DMS153 treated with DMSO at 0.1 percent for 48 hours (cell line): Measurements from ENCODE around the gene BMPER.
A peak's percentile ranks its signal among the peaks of the same experiment; 100 is the strongest.

Experiments used
- DNase-seq: peaks from one replicate; lab custom pipeline; 2025; ENCODE audit not compliant: unreplicated experiment; lab: John Stamatoyannopoulos, UW

The BMPER gene

DNA sequence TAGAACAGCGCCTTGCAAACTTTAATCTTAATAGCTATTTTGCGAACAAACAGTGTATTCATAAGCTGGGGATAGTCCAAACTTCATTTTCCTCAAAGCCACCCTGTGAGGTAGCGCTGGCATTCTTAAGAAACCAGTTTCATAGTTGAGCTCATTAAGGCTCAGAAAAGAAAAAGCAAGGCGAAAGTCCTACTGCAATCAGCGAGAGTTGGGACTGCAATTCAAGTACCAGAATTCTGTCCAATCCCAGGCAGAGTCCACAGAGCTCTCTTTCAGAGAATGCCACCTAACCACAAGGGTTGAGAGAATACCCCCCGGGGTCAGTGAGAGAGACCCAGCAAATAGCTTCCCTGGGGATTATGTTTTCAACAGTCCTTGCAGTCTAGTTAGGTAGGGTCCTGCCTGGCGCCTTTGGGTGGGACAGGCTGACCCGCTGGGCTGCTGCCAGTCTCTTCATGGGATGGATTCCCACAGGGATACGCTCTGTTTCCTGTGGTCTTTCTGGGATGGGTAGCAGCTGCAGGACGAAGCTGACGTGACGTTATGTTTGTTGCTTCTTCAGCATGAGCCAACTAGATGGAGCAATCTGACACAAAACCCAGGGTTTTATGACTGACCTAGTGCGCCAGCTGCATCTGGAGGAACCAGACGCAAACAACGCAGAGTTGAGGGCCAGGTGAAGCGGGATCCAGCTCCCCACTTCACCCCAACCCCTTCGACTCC, 16.0 kb downstream of the BMPER start:
- DNase-seq = no peak

DNA sequence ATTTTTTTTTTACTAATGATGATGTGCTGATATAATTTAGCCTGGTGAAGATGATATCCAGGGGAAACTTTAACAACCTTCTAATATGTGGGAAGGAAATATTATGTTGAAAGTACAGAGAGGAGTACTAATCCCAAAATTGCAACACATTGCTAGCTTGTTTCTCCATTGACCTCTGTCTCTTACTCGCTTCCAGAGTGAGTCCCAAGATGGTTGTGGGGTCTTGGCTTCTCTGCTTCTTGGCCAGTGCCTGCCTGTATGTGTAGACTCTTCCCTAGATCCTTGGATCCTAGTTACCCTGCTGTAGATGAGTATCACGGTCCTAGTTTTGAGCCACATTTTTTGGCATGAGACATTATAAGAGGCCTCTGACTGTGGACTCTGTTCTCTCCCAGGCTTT, 17.5 kb downstream of the BMPER start:
- no peak for DNase-seq

DNA sequence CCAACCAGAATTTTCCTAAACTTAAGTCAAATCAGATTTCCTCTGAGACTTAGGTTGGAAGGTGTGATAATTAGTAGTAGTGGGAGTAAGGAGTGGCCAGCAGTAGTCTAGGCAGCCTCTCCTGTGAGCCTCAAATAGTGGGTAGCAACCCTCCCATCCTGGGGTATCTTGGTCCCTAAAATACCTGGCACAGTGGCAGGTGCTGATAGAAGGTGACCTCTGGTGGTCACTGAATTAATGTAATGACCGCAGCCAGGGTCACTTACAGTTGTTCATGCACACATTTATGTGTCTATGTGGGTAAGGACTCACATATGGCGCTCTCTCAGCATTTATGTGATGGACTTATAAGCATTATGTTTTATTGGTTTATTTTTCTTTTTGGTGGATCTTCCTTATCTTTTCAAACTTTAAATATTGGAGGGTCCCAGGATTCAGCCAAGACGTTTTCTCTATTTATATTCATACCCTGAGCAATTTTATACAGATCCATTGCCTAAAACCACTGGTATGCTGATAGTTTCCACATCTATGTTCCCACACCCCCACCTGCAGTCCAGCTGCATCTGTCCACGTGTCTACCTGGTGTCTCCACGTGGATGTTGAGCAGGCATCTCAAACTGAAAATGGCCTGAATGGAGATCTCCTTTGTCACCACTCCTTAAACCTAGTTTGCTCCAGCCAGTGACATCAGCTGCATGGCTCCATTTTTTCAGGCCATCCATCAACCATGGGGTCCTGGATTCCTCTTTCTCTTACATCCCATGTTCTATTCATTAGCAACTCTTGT, 18.3 kb downstream of the BMPER start:
- no peak for DNase-seq

- no peak for DNase-seq
These were observed 21.2 kb downstream of the BMPER start for GRCh38 chr7:33926535-33926934.

DNA sequence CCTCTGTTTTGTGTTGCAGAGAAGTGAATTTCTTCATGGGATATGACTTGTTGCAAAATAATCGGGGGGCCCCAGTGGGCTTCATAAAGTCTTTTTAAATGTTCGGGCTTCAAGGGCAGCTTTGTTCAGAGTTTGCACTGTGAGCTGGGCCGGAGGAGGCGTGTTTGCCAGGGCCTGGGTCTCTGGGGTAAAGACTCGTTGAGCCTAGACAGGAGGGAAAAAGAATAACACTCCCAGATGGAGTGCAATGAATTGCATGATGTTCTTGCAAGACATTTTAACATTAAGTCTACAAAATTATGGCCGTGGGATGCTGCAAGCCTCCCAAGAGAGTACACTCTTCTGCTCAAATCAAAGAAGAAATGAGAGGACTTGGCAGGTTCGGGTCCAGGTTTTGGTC, 23.6 kb downstream of the BMPER start:
- DNase-seq = no peak

GRCh38 chr7:33932221-33932620, 26.9 kb downstream of the BMPER start:
- no peak for DNase-seq

GRCh38 chr7:33932832-33933468, 27.6 kb downstream of the BMPER start:
- DNase-seq = peak; percentile 91

- no peak for DNase-seq
These were observed 28.4 kb downstream of the BMPER start for GRCh38 chr7:33933611-33934281.

GRCh38 chr7:33934391-33934790, 29.1 kb downstream of the BMPER start:
- DNase-seq = no peak

DNA sequence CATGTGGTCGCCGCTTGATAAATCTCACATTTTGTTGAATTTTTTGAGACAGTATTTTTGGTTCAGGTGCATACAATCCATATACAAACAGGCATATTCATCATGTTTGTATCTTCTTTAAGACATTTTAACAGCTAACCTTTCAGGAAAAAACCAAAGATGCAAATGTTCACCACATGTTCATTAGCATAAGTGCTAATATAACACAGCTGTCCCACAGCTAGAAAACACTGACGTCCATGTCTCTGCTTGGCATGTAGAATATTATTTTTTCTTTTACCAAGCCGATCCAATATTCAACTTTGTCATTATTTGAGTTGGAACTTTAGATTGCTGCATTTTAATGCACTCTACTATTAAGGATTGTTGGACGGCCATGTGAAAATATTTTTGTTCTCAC, 31.2 kb downstream of the BMPER start:
- DNase-seq = no peak

GRCh38 chr7:33937871-33938270, 32.5 kb downstream of the BMPER start:
- no peak for DNase-seq

DNA sequence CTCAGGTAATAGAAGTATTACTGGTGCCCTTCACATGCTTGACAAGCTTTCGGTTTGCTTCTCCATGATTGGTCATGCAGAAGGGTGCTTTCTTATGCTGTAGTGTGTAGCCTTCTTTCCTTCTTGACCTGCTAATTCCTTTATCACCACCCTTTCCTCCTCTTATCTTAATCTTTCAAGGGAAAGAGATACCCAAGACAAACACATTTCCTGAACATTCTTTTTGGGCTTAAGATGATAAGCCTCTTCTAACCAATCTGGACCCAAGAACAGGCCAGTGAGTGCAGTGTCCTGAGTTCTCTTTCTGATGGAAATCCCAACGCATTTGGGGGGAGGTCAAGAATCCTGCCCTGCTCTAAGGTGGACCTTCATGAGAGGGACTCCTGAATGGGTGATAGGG, 33.8 kb downstream of the BMPER start:
- DNase-seq = no peak

DNA sequence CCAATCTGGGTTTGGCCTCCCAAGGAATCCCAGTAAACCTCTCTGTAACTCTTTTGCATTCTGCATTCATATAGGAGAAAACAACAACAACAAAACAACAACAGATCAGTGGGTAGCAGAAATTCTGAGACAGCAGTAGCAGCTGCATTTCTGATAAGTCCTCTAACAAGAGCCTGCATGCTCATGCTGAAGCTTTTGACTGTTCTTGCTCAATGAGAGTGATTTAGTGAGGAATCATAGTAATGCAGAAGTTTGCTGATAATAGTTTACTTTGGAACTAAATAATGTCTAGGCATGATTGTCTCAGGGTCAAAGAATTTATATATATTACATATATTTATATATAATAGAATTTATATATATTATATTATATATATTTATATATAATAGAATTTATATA, 35.2 kb downstream of the BMPER start:
- no peak for DNase-seq

DNA sequence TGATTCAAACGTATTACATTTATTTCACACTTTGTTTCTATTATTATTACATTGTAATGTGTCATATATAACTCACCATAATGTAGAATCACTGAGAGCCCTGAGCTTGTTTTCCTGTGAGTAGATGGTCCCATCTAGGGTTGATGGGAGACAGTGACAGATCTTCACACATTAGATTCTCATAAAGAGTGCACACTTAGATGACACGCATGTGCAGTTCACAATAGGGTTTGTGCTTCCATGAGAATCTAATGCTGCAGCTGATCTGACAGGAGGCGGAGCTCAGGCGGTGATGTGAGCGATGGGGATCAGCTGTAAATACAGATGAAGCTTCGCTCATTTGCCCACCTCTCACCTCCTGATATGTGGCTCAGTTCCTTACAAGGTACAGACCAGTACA, 36.1 kb downstream of the BMPER start:
- no peak for DNase-seq

GRCh38 chr7:33946094-33946699, 40.9 kb downstream of the BMPER start:
- no peak for DNase-seq

GRCh38 chr7:33950047-33950714, 44.8 kb downstream of the BMPER start:
- no peak for DNase-seq

DNA sequence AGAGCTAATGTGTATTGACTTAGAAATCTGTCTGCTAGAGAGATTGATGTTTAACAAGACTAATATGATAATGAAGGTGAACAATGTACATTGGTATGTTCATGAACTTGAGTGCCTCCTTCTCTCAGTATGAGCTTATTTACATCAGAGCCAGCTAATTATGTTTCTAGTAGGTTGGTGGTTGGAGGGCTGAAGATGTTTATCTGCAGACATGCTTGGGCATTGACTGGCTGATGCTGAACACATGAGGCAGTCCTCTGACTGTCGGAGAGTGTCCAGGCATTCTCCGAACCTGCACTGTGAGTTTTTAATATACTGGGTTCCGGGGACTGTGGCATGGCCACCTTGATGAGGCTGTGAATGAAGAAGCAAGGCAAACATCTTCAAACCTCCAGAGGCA, 47.5 kb downstream of the BMPER start:
- DNase-seq = no peak

DNA sequence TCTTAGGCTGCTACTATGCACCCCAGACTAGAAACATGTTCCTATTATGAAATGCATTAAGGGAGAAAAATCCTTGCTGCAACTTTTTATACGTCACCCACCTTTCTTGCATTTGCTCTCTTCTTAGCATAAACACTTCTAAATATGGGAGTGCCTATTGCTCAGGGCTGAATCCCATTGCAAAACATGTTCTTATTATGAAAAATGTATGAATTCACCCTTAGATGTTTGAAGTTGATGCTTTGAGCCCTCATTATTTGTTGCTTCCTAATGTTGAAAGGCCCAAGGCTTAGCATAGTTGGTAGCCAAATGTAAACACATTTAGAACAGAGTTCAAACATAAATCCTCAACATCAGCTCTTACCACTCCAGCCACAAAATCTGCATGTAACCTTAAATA, 52.8 kb downstream of the BMPER start:
- DNase-seq = no peak

GRCh38 chr7:33959676-33960075, 54.3 kb downstream of the BMPER start:
- DNase-seq = no peak

DNA sequence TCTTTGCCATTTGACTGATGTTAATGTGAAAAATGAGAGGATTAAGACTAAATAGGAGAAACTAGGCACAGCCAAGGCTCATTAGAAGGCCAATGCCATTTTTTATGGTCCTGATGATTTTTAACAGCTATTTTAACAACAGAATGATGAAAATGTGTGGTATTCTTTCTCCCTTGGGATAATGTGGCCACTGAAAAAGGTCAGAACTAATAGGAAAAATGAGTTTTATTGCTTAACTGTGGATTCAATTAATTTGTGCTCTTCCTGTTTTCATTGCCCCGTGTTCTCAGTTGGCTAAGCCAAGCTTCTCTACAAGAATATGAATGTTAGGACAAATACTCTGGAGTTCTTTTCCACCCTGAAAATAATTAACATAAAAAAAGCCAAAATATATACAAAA, 56.6 kb downstream of the BMPER start:
- no peak for DNase-seq
